H1 (cell line): Measurements from ENCODE around the gene DRD2. TPM values are rescaled to one million over a fixed set of nuclear protein-coding genes. Genes with fewer than 3 reads are reported as not detected.

Source experiments
- CTCF ChIA-PET: fragments of 300-600 bp; sonication (Branson Sonifier 250); formaldehyde crosslinking; loops from one replicate; lab custom pipeline; 2021; ENCODE audit not compliant: partially characterized antibody; lab: Charles Lee
- POLR2A ChIA-PET: fragments of 300-600 bp; sonication (Branson Sonifier 250); formaldehyde crosslinking; loops from one replicate; lab custom pipeline; 2021; ENCODE audit warnings: inconsistent platforms; ENCODE audit not compliant: partially characterized antibody; lab: Charles Lee
- DNase-seq, 2 experiments: peaks; one replicate each; pipeline versions ENCODE4 v3.0.0 to v3.0.0-alpha.2; 2010 to 2022; ENCODE audit warnings: low spot score in 2 of 2, low read depth in 1 of 2, mixed read lengths in 1 of 2
- FAIRE-seq: peaks from 2 replicates; lab custom pipeline; 2011; peaks lifted over from hg19 to GRCh38; lab: Jason Lieb, UNC
- H2AFZ ChIP-seq: 2 replicates; pipeline ENCODE4 v1.8.1; 2012; ENCODE audit warnings: low read length, inconsistent platforms
- H2AK5ac ChIP-seq: 2 replicates; pipeline ENCODE4 v1.6.1; 2013; ENCODE audit warnings: low read depth, low read length
- H2BK120ac ChIP-seq: replicated peaks from 2 replicates; pipeline ENCODE3; 2013; ENCODE audit warnings: low read depth, low read length, inconsistent platforms
- H2BK12ac ChIP-seq: 2 replicates; pipeline ENCODE4 v1.6.1; 2013; ENCODE audit warnings: low read depth, low read length
- H2BK15ac ChIP-seq: 2 replicates; pipeline ENCODE4 v1.6.1; 2013; ENCODE audit warnings: low read length
- H2BK20ac ChIP-seq: 2 replicates; pipeline ENCODE4 v1.6.1; 2013; ENCODE audit warnings: low read length
- H2BK5ac ChIP-seq: 2 replicates; pipeline ENCODE4 v1.6.1; 2013; ENCODE audit warnings: low read depth, low read length
- H3K14ac ChIP-seq: 2 replicates; pipeline ENCODE4 v1.6.1; 2013; ENCODE audit warnings: inconsistent platforms; ENCODE audit not compliant: insufficient read length
- H3K18ac ChIP-seq: 2 replicates; pipeline ENCODE4 v1.6.1; 2013; ENCODE audit warnings: low read length; ENCODE audit errors: extremely low read depth
- H3K23ac ChIP-seq: 2 replicates; pipeline ENCODE4 v1.6.1; 2013; ENCODE audit warnings: inconsistent platforms; ENCODE audit not compliant: insufficient read length
- H3K23me2 ChIP-seq: 2 replicates; pipeline ENCODE4 v1.6.1; 2013; ENCODE audit warnings: low read depth, low read length
- H3K27ac ChIP-seq: 2 replicates; pipeline ENCODE4 v1.6.1; 2011; ENCODE audit warnings: low read depth, low read length, inconsistent platforms
- H3K27me3 ChIP-seq, 4 experiments: replicated peaks in 1 of 4; 1 replicate in 1 of 4; 2 replicates in 3 of 4; pipeline versions ENCODE4 v1.6.1 to v1.8.1; 2011 to 2013; ENCODE audit warnings: low read length in 3 of 4, mild to moderate bottlenecking in 3 of 4, inconsistent platforms in 2 of 4, mixed read lengths in 2 of 4, moderate library complexity in 1 of 4; ENCODE audit not compliant: control insufficient read depth in 3 of 4, insufficient read depth in 3 of 4; ENCODE audit errors: extremely low read depth in 1 of 4
- H3K36me3 ChIP-seq, 4 experiments: 2 replicates each; pipeline versions ENCODE4 v1.6.1 to v1.8.1; 2011 to 2013; ENCODE audit warnings: mild to moderate bottlenecking in 4 of 4, low read length in 3 of 4, moderate library complexity in 2 of 4, control low read depth in 1 of 4, inconsistent platforms in 1 of 4; ENCODE audit not compliant: insufficient read depth in 4 of 4, control insufficient read depth in 2 of 4
- H3K4ac ChIP-seq: replicated peaks from 2 replicates; pipeline ENCODE3; 2013; ENCODE audit warnings: low read length, low read depth, mixed read lengths, inconsistent platforms; ENCODE audit not compliant: insufficient read length
- H3K4me1 ChIP-seq, 4 experiments: replicated peaks in 1 of 4; 1 replicate in 1 of 4; 2 replicates in 3 of 4; pipeline versions ENCODE4 v1.6.1 to v1.8.1; 2011 to 2013; ENCODE audit warnings: low read length in 3 of 4, inconsistent platforms in 2 of 4, mixed read lengths in 1 of 4; ENCODE audit not compliant: insufficient read depth in 4 of 4, control insufficient read depth in 3 of 4
- H3K4me2 ChIP-seq, 2 experiments: 2 replicates each; pipeline versions ENCODE4 v1.6.1 to v1.8.1; 2011 to 2013; ENCODE audit warnings: low read depth in 2 of 2, low read length in 2 of 2, control low read depth in 1 of 2, inconsistent platforms in 1 of 2, mild to moderate bottlenecking in 1 of 2; ENCODE audit not compliant: insufficient read depth in 1 of 2
- H3K4me3 ChIP-seq, 4 experiments: fragments of 200-600, 300-600 bp in 1 of 4; sonication (generic), shearing (Covaris generic), sonication (Bioruptor Twin) in 1 of 4; 2 replicates each; pipeline versions ENCODE4 v1.5.1 to v1.8.1; 2011 to 2016; ENCODE audit warnings: low read length in 4 of 4, low read depth in 3 of 4, control low read depth in 2 of 4, inconsistent platforms in 2 of 4, mild to moderate bottlenecking in 2 of 4, mixed read lengths in 1 of 4, moderate library complexity in 1 of 4; ENCODE audit not compliant: insufficient read depth in 2 of 4; ENCODE audit errors: extremely low read depth in 1 of 4
- H3K56ac ChIP-seq: replicated peaks from 2 replicates; pipeline ENCODE3; 2013; ENCODE audit warnings: low read depth, mild to moderate bottlenecking, mixed read lengths, low read length, inconsistent platforms; ENCODE audit not compliant: insufficient read length
- H3K79me1 ChIP-seq: 2 replicates; pipeline ENCODE4 v1.6.1; 2013; ENCODE audit warnings: low read depth, low read length, control low read depth
- H3K79me2 ChIP-seq, 2 experiments: 2 replicates each; pipeline versions ENCODE4 v1.6.1 to v1.8.1; 2012 to 2013; ENCODE audit warnings: low read length in 2 of 2, mild to moderate bottlenecking in 2 of 2, inconsistent platforms in 1 of 2; ENCODE audit not compliant: insufficient read depth in 2 of 2, control insufficient read depth in 1 of 2
- H3K9ac ChIP-seq, 4 experiments: replicated peaks in 1 of 4; 1 replicate in 1 of 4; 2 replicates in 3 of 4; pipeline versions ENCODE4 v1.6.1 to v1.8.1; 2011 to 2013; ENCODE audit warnings: low read depth in 3 of 4, low read length in 3 of 4, control low read depth in 2 of 4, mild to moderate bottlenecking in 2 of 4, moderate library complexity in 2 of 4, inconsistent platforms in 1 of 4; ENCODE audit errors: extremely low read depth in 1 of 4
- H3K9me3 ChIP-seq, 2 experiments: 2 replicates each; pipeline versions ENCODE4 v1.6.1 to v1.8.1; 2012 to 2013; ENCODE audit warnings: mild to moderate bottlenecking in 2 of 2, moderate library complexity in 2 of 2, control low read depth in 1 of 2, inconsistent platforms in 1 of 2, low read depth in 1 of 2, low read length in 1 of 2, mixed read lengths in 1 of 2; ENCODE audit not compliant: insufficient read depth in 2 of 2
- H4K20me1 ChIP-seq, 2 experiments: replicated peaks in 1 of 2; 2 replicates each; pipeline versions ENCODE3 to v1.8.1; 2011 to 2013; ENCODE audit warnings: inconsistent platforms in 2 of 2, low read length in 2 of 2, mild to moderate bottlenecking in 1 of 2; ENCODE audit not compliant: insufficient read depth in 2 of 2, control insufficient read depth in 1 of 2
- H4K5ac ChIP-seq: 2 replicates; pipeline ENCODE4 v1.6.1; 2013; ENCODE audit warnings: low read length, low read depth, mixed read lengths, inconsistent platforms; ENCODE audit not compliant: insufficient read length
- H4K8ac ChIP-seq: 2 replicates; pipeline ENCODE4 v1.8.0; 2013; ENCODE audit warnings: mild to moderate bottlenecking, moderate library complexity, low read length, inconsistent platforms; ENCODE audit not compliant: insufficient read depth; ENCODE audit errors: extremely low read depth
- H4K91ac ChIP-seq: replicated peaks from 2 replicates; pipeline ENCODE3; 2013; ENCODE audit warnings: low read length, mixed read lengths, inconsistent platforms; ENCODE audit not compliant: insufficient read length
- BCL11A ChIP-seq, 2 experiments: IDR thresholded peaks; one replicate each; pipeline ENCODE4 v1.6.1; 2011; ENCODE audit warnings: low read depth in 2 of 2, low read length in 2 of 2, mild to moderate bottlenecking in 2 of 2
- CHD1 ChIP-seq: IDR thresholded peaks from 2 replicates; pipeline ENCODE4 v1.6.1; 2012; ENCODE audit warnings: low read depth, low read length, improper control_type of control experiment
- CREB1 ChIP-seq: IDR thresholded peaks from 2 replicates; pipeline ENCODE4 v1.6.1; 2012; ENCODE audit warnings: inconsistent platforms
- FOSL1 ChIP-seq: IDR thresholded peaks from 2 replicates; pipeline ENCODE4 v1.6.1; 2011; ENCODE audit warnings: mild to moderate bottlenecking, low read depth, low read length, moderate library complexity; ENCODE audit not compliant: insufficient read depth
- NANOG ChIP-seq: IDR thresholded peaks from 2 replicates; pipeline ENCODE4 v1.6.1; 2011; ENCODE audit warnings: low read length, low read depth, mild to moderate bottlenecking, inconsistent platforms; ENCODE audit not compliant: insufficient read depth, poor library complexity, severe bottlenecking
- NRF1 ChIP-seq: IDR thresholded peaks from 2 replicates; pipeline ENCODE4 v1.6.1; 2011; ENCODE audit warnings: mild to moderate bottlenecking, low read depth, low read length, improper control_type of control experiment
- SIN3A ChIP-seq, 2 experiments: IDR thresholded peaks in 1 of 2; conservative IDR thresholded peaks in 1 of 2; 2 replicates each; pipeline ENCODE4 v1.6.1; 2011 to 2012; ENCODE audit warnings: low read length in 2 of 2, improper control_type of control experiment in 1 of 2, low read depth in 1 of 2, mild to moderate bottlenecking in 1 of 2
- SRF ChIP-seq: IDR thresholded peaks from 2 replicates; pipeline ENCODE4 v1.6.1; 2011; ENCODE audit warnings: mild to moderate bottlenecking, low read depth, low read length, moderate library complexity
- TAF7 ChIP-seq: optimal IDR thresholded peaks from 2 replicates; pipeline ENCODE3; 2011; ENCODE audit warnings: low read depth, mild to moderate bottlenecking, inconsistent platforms, low read length, moderate library complexity, borderline replicate concordance
- TBP ChIP-seq: IDR thresholded peaks from 2 replicates; pipeline ENCODE4 v1.6.1; 2011; ENCODE audit warnings: low read depth, low read length, improper control_type of control experiment
- YY1 ChIP-seq: IDR thresholded peaks from 2 replicates; pipeline ENCODE4 v1.6.1; 2011; ENCODE audit warnings: low read depth, mild to moderate bottlenecking, low read length
- WGBS, 2 experiments: shearing (Covaris generic) in 1 of 2; methylation state at CpG; one replicate each; pipeline versions ENCODE4 v1.1.6 to v1.1.7; 2013 to 2015; ENCODE audit warnings: low lambda C conversion rate in 2 of 2, mixed read lengths in 2 of 2, inconsistent platforms in 1 of 2, low coverage in 1 of 2, missing lambda C conversion rate in 1 of 2; ENCODE audit not compliant: insufficient replicate concordance in 2 of 2, insufficient coverage in 1 of 2, insufficient read length in 1 of 2; ENCODE audit errors: extremely low coverage in 1 of 2, missing lambda C conversion rate in 1 of 2; 5-methylcytosine and 5-hydroxymethylcytosine counted together
- polyA plus RNA-seq, 7 experiments: library from polyadenylated mRNA; depleted of rRNA in 3 of 7; stranded (reverse) in 5 of 7; unstranded in 2 of 7; fragments of >200 nt in 5 of 7; fragments of 200-250 nt in 2 of 7; gene quantifications; 1 replicate in 5 of 7; 2 replicates in 1 of 7; 4 replicates in 1 of 7; pipeline versions ENCODE4 v1.2.1 to v1.2.3, GENCODE V29; 2011 to 2013; ENCODE audit warnings: missing spikeins in 2 of 7, mixed read lengths in 2 of 7
- total RNA-seq: library from RNA; stranded (reverse); fragmentation: NEBNext Ultra II Directional; extraction: Animal tissue kit (Norgen Biotek cat#: 25700); gene quantifications from 2 replicates; pipeline ENCODE4 v1.2.1, GENCODE V29; 2021
- TF ChIP-seq, protein P1 (sequence below): IDR thresholded peaks from 2 replicates; pipeline ENCODE4 v1.6.1; 2012; ENCODE audit warnings: inconsistent platforms
- TF ChIP-seq, protein P2 (sequence below): IDR thresholded peaks from 2 replicates; pipeline ENCODE4 v1.6.1; 2012; ENCODE audit warnings: inconsistent platforms

DRD2 gene
- total and polyA plus RNA-seq, 2 of the 8 experiments (the other 6 are each of a cell fraction or from before 2014, with no cell fraction given): 0.26 to 0.41 TPM

DNA sequence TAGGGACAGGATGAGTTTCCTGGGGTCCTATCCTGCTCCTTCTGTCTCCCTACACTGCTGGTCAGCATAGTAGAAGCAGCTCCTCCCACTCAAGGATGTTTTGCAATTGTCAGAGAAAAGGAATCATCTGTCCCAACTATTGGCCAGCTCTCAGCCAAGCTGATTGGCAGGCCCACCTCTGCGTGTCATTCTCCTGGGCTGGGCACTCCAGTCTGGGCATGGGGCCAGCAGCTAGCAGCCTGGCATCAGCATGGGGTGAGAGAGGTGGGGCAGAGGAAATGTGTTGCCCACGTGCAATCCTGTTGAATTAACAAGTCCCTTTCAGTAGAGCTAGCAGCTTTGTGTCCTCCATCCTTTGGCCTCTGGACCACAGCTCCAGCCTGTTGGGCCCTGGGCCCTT is 73.5 kb downstream of the DRD2 start:
- ChIA-PET POLR2A (interaction anchor here (1.4 kb wide), 1 partner anchor 14 kb away, joined by 3 read pairs; the partner anchor contains the start of gene ANKK1), CTCF (interaction anchor here (0.6 to 2.7 kb wide), 3 partner anchors 14 to 946 kb away, joined by 3 to 18 read pairs (median 4); partner anchors contain the start of gene ANKK1)
- no peak overlapping the region for H3K4ac ChIP-seq
- H3K9ac ChIP-seq: no peak overlapping the region
- no peak overlapping the region for H4K5ac ChIP-seq
- H4K8ac ChIP-seq: no peak overlapping the region
- H2BK20ac ChIP-seq: no peak overlapping the region
- H4K91ac ChIP-seq: no peak overlapping the region
- H2AK5ac ChIP-seq: no peak overlapping the region
- no peaks in the 10 kb centered on the region for H3K9me3 ChIP-seq
- H4K20me1 ChIP-seq: no peaks in the 10 kb centered on the region
- no peaks in the 10 kb centered on the region for H3K4me1 ChIP-seq
- H3K56ac ChIP-seq: no peak overlapping the region
- no peaks in the 10 kb centered on the region for H3K79me1 ChIP-seq
- H3K18ac ChIP-seq: no peak overlapping the region
- H2BK15ac ChIP-seq: no peak overlapping the region
- DNase-seq (no peak), FAIRE-seq (no peak)
- H2AFZ ChIP-seq: no peak overlapping the region
- no peaks in the 10 kb centered on the region for H3K27me3 ChIP-seq
- H3K23me2 ChIP-seq: no peaks in the 10 kb centered on the region
- TF ChIP-seq TAF7 (no peak), YY1 (no peak), FOSL1 (no peak), TBP (no peak), BCL11A (IDR thresholded peaks at IDR 0.05; ENCODE audit: low read depth in 2 of 2, low read length in 2 of 2) (no peak), SRF (no peak), SIN3A (conservative IDR thresholded peaks at IDR 0.05 in 1 of 2, IDR thresholded peaks at IDR 0.05 in 1 of 2; ENCODE audit: low read depth in 1 of 2, low read length in 2 of 2) (no peak), CHD1 (no peak), NRF1 (no peak), CREB1 (no peak), NANOG (no peak)
- TF ChIP-seq, protein P1, sequence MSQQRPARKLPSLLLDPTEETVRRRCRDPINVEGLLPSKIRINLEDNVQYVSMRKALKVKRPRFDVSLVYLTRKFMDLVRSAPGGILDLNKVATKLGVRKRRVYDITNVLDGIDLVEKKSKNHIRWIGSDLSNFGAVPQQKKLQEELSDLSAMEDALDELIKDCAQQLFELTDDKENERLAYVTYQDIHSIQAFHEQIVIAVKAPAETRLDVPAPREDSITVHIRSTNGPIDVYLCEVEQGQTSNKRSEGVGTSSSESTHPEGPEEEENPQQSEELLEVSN: no peak
- TF ChIP-seq, protein P2, sequence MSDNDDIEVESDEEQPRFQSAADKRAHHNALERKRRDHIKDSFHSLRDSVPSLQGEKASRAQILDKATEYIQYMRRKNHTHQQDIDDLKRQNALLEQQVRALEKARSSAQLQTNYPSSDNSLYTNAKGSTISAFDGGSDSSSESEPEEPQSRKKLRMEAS: no peak
- H3K23ac ChIP-seq: no peak overlapping the region
- no peak overlapping the region for H3K27ac ChIP-seq
- H3K36me3 ChIP-seq: no peaks in the 10 kb centered on the region
- no peak overlapping the region for H3K14ac ChIP-seq
- WGBS, 2 experiments: 76% methylated on average over 2 of the region's 2 CpGs; no CpG with 5 or more reads in 1 of the 2 experiments
- H3K4me3 ChIP-seq: no peak overlapping the region
- H2BK120ac ChIP-seq: no peak overlapping the region
- no peak overlapping the region for H2BK12ac ChIP-seq
- no peak overlapping the region for H2BK5ac ChIP-seq
- no peak overlapping the region for H3K4me2 ChIP-seq
- no peaks in the 10 kb centered on the region for H3K79me2 ChIP-seq
